Measurements from ENCODE around the gene SFXN5.

- TF ChIP-seq ZNF157 (tag by site-specific recombination; IDR thresholded peaks at IDR 0.05) (no peak), ZBTB6 (tag by site-specific recombination; IDR thresholded peaks at IDR 0.05) (no peak), ZNF843 (tag by site-specific recombination; IDR thresholded peaks at IDR 0.05) (no peak), CTCF (tag by site-specific recombination; IDR thresholded peaks at IDR 0.05) (no peak), MEIS1 (CRISPR knock-in tag; IDR thresholded peaks at IDR 0.05; ENCODE audit: borderline replicate concordance) (no peak), AEBP2 (tag by site-specific recombination; IDR thresholded peaks at IDR 0.05; ENCODE audit: borderline replicate concordance) (no peak)
Observed at GRCh38 chr2:73106791-73107190, 35.3 kb upstream of the SFXN5 start.

All from HEK293 (cell line).